Calu3 (cell line): ENCODE results near the gene DBNL. TPM values are rescaled to one million over a fixed set of nuclear protein-coding genes. Genes with fewer than 3 reads are reported as not detected.

Experiments
- BruUV-seq: library from RNA; stranded (reverse); fragments of 400-500 nt; replicated peaks from 2 replicates; lab custom pipeline; 2021; lab: Mats Ljungman, UMichigan
- CTCF ChIA-PET: fragments of 300-600 bp; sonication (Branson Sonifier 250); formaldehyde crosslinking; loops from one replicate; lab custom pipeline; 2022; ENCODE audit warnings: antibody characterized with exemption; lab: Charles Lee
- DNase-seq: peaks from one replicate; pipeline ENCODE4 v3.0.0; 2022
- H3K27ac Mint-ChIP-seq: one replicate; pipeline ENCODE4 v1.8.0; 2022; ENCODE audit warnings: mixed read lengths; ENCODE audit not compliant: unreplicated experiment
- H3K27me3 Mint-ChIP-seq: one replicate; pipeline ENCODE4 v1.8.0; 2022; ENCODE audit warnings: mixed read lengths; ENCODE audit not compliant: unreplicated experiment
- H3K36me3 Mint-ChIP-seq: one replicate; pipeline ENCODE4 v1.8.0; 2022; ENCODE audit warnings: mild to moderate bottlenecking, moderate library complexity, mixed read lengths; ENCODE audit not compliant: insufficient read depth, unreplicated experiment
- H3K4me1 Mint-ChIP-seq: one replicate; pipeline ENCODE4 v1.8.0; 2022; ENCODE audit warnings: mild to moderate bottlenecking, low read depth, mixed read lengths; ENCODE audit not compliant: unreplicated experiment
- H3K4me3 Mint-ChIP-seq: one replicate; pipeline ENCODE4 v1.8.0; 2022; ENCODE audit warnings: mild to moderate bottlenecking, low read depth, moderate library complexity, mixed read lengths; ENCODE audit not compliant: unreplicated experiment
- H3K9me3 Mint-ChIP-seq: one replicate; pipeline ENCODE4 v1.8.0; 2022; ENCODE audit warnings: low read depth, mixed read lengths; ENCODE audit not compliant: unreplicated experiment
- intact Hi-C: fragments of 100-400 bp; cut with micrococcal nuclease; formaldehyde crosslinking; loops from one replicate; pipeline ENCODE4 v1.10.0; 2022; ENCODE audit not compliant: unreplicated experiment
- total RNA-seq: library from RNA; stranded (reverse); gene quantifications from 2 replicates; pipeline ENCODE4 v1.2.3, GENCODE V29; 2022
- TF ChIP-seq, protein P1 (sequence below): fragments of 200-600 bp; IDR thresholded peaks from one replicate; pipeline ENCODE4 v1.8.0; 2022; ENCODE audit warnings: antibody characterized with exemption; ENCODE audit not compliant: unreplicated experiment

Gene DBNL
- total RNA-seq, 1 experiment from 2014 or later = 164 TPM

DNA sequence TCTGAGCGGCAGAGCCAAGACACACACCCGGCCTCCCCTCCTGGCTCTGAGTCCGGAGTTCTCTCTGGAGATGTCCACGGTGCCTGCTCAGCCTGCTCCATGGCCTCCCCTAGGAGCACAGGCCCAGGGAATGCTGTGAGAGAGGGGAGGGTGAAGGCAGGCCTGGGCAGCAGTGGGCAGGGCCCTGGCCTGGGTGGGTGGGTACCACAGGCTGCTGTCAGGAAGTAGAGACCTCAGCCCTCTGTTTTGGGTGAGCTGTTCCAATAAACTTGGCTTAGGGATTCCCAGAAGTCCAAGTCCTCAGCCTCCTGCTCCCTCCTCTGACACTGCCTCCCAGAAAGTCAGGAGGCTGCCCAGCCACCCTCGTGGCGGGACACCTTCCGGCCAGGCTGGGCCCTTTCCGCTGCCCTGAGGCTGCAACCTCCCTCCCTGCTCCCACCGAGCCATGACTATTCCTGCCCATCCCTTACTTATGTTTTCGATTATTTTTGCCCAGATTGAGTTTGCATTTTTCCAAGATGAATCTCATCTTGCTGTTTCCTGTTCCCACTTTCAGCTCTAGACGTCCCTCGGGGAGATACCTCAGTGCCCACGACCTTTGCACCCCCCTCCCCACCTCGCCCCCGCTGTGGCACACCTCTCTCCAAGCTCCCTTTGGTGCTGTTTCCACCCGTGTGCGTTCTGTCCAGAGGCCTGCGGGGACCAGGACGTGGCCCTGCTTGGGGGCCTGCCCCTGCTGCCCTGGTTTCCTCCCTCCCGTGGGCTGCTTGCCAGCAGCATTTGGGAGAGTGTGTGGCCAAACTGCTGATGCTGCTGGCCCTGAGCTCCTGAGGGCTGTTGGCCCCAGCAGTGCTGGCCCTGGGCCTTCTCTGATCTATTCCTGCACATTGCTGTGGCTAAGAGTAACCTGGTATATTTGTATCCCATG, 43.7 kb downstream of the DBNL start:
- intact Hi-C loops = no loop called here
- H3K9me3 Mint-ChIP-seq = no peaks in the 10 kb centered on the region
- no peak overlapping the region for H3K4me3 Mint-ChIP-seq
- no TSS peak for BruUV-seq
- peaks cover 15% of the 10 kb centered on the region for H3K4me1 Mint-ChIP-seq
- no peak for DNase-seq
- TF ChIP-seq, protein P1, sequence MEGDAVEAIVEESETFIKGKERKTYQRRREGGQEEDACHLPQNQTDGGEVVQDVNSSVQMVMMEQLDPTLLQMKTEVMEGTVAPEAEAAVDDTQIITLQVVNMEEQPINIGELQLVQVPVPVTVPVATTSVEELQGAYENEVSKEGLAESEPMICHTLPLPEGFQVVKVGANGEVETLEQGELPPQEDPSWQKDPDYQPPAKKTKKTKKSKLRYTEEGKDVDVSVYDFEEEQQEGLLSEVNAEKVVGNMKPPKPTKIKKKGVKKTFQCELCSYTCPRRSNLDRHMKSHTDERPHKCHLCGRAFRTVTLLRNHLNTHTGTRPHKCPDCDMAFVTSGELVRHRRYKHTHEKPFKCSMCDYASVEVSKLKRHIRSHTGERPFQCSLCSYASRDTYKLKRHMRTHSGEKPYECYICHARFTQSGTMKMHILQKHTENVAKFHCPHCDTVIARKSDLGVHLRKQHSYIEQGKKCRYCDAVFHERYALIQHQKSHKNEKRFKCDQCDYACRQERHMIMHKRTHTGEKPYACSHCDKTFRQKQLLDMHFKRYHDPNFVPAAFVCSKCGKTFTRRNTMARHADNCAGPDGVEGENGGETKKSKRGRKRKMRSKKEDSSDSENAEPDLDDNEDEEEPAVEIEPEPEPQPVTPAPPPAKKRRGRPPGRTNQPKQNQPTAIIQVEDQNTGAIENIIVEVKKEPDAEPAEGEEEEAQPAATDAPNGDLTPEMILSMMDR = no peak
- peaks cover under 1% of the 10 kb centered on the region for H3K36me3 Mint-ChIP-seq
- CTCF ChIA-PET = interaction anchor here (0.6 to 0.8 kb wide), 2 partner anchors 8 to 17 kb away, joined by 4 read pairs; no protein-coding TSS in a partner anchor
- H3K27me3 Mint-ChIP-seq = peaks cover 13% of the 10 kb centered on the region
- H3K27ac Mint-ChIP-seq = no peak overlapping the region

DNA sequence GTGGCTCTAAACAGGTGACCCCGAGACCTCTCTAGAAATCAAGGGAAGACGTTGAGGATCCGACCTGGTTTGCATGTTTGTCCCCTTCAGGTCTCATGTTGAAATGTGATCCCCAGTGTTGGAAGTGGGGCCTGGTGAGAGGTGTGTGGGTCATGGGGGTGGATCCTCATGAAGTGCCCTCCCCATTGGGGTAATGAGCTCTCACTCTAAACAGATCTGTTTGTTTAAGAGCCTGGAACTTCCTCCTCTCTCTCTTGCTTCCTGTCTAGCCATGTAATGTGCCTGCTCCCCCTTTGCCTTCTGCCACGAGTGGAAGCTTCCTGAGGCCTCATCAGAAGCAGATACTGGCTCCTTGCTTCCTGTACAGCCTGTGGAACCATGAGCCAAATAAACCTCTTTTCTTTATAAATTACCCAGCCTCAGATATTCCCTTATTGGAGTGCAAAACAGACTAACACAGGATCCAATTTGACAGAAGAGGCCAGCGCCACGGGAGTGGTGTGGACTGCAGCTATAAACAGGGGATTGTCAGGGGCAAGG, 48.7 kb downstream of the DBNL start:
- Mint-ChIP-seq H3K36me3 (no peaks in the 10 kb centered on the region), H3K27me3 (peaks cover 32% of the 10 kb centered on the region), H3K4me3 (no peak overlapping the region), H3K9me3 (no peaks in the 10 kb centered on the region), H3K27ac (no peak overlapping the region), H3K4me1 (peaks cover 9% of the 10 kb centered on the region)
- CTCF ChIA-PET = interaction anchor here (0.6 kb wide), 1 partner anchor 106 kb away, joined by 4 read pairs; no protein-coding TSS in a partner anchor
- BruUV-seq = no TSS peak
- no peak for DNase-seq
- intact Hi-C loops = no loop called here
- TF ChIP-seq, protein P1 = no peak

DNA sequence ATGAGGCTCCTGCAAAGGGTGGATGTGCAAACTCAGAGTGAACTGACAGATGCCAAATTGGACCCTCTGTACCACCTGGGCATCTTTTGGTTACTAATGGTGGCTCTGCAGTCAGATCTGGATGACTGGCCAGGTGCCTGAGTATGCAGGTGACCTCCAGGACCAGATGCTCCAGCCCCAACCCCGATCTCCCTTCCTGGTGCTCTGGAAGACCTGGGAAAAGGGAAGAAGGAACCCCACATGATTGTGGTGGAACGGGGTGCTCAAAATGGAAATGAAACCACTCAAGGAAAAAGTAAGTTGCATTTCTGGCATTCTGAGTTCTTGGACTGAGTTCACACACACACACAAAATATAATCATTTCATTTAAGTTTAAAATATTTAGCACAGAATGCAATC, 49.9 kb downstream of the DBNL start:
- no TSS peak for BruUV-seq
- DNase-seq = no peak
- CTCF ChIA-PET = no interaction called here
- Mint-ChIP-seq H3K27ac (no peak overlapping the region), H3K9me3 (no peaks in the 10 kb centered on the region), H3K4me3 (no peak overlapping the region), H3K36me3 (no peaks in the 10 kb centered on the region), H3K27me3 (peaks cover 32% of the 10 kb centered on the region), H3K4me1 (no peaks in the 10 kb centered on the region)
- TF ChIP-seq, protein P1 = no peak
- intact Hi-C loops = no loop called here

DNA sequence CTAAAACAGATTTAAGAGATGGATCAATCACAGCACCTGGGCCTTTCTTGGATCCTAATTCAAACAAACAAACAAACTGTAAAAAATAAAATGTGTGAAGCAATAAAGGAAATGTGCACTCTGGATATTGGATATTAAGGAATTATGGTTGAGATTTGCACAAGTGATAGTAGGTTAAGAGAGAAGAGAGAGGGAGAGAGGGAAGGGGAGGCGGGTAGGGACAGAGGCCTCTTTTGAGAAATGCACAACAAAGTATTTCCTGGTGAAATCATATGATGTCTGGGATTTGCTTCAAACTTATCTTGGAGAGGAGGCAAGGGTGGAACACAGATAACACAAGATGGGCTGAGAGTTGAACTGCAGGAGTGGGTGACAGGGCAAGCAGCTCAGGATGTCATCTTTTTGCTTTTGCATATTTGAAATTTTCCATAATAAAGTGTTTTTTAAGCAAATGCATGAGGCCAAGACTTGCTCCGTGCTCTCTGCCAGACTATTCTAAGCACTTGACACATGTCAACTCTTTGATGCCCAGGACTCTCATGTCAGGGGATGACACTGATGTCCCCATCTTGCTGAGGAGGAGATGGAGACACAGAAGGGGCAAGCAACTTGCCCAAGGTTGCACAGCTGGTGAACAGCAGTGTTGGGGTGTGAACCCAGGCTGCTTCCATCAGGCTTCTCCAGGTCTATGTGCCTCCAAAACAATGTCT, 50.5 kb downstream of the DBNL start:
- Mint-ChIP-seq H3K4me3 (no peak overlapping the region), H3K36me3 (no peaks in the 10 kb centered on the region), H3K4me1 (no peaks in the 10 kb centered on the region), H3K9me3 (no peaks in the 10 kb centered on the region), H3K27me3 (peaks cover 32% of the 10 kb centered on the region), H3K27ac (no peak overlapping the region)
- CTCF ChIA-PET = interaction anchor here (0.6 kb wide), 1 partner anchor 29 kb away, joined by 5 read pairs; the partner anchor contains the start of gene PGAM2
- TF ChIP-seq, protein P1 = no peak
- BruUV-seq = no TSS peak
- DNase-seq = no peak
- intact Hi-C loops = no loop called here
